HG02840 (cell line): ENCODE results near the gene CD82.
A peak's percentile ranks its signal among the peaks of the same experiment; 100 is the strongest.
"Not testable (repeated sequence)": the region's sequence is repeated elsewhere in the genome, so short reads cannot be mapped to it uniquely, and the experiment has no call there.

Experiments
- ATAC-seq: cut with Tn5 transposase; IDR thresholded peaks from one replicate; pipeline ENCODE4 v1.9.1; 2021; ENCODE audit warnings: mild to moderate bottlenecking, moderate library complexity, moderate number of reproducible peaks; ENCODE audit not compliant: unreplicated experiment, low FRiP score

The CD82 gene

GRCh38 chr11:44533921-44534711, 31.3 kb upstream of the CD82 start:
- no peak for ATAC-seq

DNA sequence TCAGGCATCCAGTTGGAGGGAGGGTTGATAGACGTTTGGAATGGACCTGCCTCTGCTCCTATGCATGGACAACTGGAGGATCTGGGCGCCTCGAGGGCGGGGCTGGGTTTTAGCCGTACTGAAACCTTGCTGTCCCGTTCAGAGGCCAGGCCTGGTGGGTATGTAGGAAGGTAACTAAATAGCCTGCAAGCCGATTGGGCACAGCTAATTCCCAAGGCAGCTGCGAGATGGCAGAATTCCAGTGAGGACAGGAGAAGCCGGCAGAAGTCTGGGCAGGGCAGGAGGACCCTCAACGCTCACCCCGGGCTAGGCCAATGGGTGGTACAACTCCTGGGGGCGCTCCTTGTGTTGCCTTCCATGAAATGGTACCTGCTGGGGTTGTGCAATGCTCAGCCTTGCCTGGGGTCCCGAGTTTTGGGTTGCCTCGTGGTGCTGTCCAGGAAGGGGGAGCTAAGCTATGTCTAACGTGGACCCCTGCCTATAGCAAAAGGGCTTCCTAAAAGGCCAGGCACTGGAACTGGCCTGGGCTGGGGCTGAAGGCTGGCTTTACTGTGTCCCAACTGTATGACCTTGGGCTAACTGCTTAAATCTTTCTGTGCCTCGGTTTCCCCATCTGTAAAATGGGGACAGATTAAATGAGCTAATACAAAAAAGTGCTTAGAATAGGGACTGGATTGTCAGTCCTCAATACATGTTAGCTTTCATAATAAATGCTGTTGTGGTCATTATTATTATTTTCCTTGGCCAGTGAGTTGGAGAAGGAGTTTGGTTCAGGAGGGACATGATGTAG, 30.1 kb upstream of the CD82 start:
- no peak for ATAC-seq

- ATAC-seq: no peak
Observed at GRCh38 chr11:44536788-44537516, 28.5 kb upstream of the CD82 start.

DNA sequence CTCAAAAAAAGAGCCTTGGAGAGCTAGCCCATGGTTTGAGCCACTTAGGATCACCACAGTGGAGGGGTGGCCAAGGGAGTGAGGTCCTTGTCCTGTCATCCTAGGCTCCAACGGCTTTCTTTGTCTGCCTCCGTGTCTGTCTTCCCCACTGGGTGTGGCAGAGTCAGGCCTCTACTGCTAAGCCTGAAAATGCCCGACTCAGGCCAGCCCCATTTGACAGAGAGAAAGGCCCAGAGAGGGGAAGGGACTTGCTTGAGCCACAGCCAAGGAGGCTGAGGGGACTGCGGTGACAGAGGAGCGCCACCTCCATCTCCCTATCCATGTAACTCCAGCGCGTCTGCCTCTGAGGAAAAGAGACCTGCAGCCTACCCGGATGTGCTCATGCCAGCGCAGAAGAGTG, 27.8 kb upstream of the CD82 start:
- ATAC-seq: no peak

- no peak for ATAC-seq
Observed at GRCh38 chr11:44538375-44539054, 26.9 kb upstream of the CD82 start.

DNA sequence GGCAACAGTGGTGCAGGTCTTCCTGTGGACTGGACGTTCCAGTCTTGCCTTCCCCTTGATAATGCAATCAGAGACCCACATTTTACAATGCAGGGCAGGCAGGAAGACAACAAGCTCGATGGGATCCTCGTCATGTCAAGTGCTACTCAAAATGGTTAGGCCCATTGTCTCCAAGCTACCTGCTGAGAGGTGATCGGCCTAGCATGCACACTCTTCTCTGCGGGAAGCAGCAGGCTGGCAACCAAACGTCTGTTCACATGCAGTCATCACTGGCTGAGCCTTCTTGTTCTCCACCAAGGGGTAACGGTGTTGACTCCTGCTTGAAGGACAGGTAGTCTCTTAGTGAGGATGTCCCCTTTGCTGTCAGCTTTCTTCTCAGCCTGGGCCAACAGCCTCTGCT, 25.5 kb upstream of the CD82 start:
- ATAC-seq: no peak

DNA sequence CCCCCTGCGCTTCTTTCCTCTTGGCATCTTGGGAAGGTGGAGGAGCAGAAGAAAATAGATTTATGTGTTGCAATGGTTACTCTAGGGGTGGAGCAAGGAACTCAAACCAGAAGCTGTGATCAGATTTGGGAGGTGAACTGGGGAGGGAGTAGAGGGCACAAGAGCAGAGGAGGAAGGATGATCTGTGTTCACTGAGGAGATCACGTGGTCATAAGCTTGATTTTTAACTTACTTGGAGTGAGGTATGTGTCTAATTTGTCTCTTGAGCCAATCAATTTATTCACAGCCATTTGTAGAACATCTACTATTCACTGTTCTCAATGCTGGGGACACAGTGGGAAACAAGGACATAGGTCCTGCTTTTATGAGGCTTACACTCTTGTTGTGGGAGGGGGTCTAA, 24.8 kb upstream of the CD82 start:
- ATAC-seq: no peak

DNA sequence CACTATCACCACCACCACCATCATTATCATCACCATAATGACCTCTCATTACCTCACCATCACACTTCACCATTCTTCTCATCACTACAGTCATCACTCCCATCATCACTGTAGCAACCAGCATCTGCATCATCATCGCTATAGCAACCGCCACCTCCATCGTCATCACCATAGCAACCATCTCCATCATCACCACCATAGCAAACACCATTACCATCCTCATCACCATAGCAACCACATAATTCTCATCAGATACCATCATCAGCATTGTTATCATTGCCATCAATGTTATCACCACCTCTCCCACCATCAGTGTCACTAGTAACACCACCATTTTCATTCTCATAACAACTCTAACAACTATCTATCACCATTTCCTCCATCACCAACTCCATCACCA, 23.1 kb upstream of the CD82 start:
- no peak for ATAC-seq

DNA sequence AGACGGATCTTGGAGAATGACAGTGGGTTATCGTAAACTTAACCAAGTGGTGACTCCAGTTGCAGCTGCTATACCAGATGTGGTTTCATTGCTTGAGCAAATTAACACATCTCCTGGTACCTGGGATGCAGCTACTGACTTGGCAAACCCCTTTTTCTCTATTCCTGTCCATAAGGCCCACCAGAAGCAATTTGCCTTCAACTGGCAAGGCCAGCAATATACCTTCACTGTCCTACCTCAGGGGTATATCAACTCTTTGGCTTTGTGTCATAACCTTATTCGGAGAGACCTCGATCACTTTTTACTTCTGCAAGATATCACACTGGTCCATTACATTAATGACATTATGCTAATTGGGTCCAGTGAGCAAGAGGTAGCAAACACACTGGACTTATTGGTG, 18.5 kb upstream of the CD82 start:
- ATAC-seq: not testable (repeated sequence)

GRCh38 chr11:44547534-44547933, 17.9 kb upstream of the CD82 start:
- not testable (repeated sequence) for ATAC-seq

- no peak for ATAC-seq
Observed at GRCh38 chr11:44548032-44548695, 17.3 kb upstream of the CD82 start.

GRCh38 chr11:44548961-44549749, 16.3 kb upstream of the CD82 start:
- not testable (repeated sequence) for ATAC-seq

- ATAC-seq: no peak
Observed at GRCh38 chr11:44550123-44550522, 15.3 kb upstream of the CD82 start.

- ATAC-seq: no peak
Observed at GRCh38 chr11:44551456-44552139, 13.9 kb upstream of the CD82 start.

DNA sequence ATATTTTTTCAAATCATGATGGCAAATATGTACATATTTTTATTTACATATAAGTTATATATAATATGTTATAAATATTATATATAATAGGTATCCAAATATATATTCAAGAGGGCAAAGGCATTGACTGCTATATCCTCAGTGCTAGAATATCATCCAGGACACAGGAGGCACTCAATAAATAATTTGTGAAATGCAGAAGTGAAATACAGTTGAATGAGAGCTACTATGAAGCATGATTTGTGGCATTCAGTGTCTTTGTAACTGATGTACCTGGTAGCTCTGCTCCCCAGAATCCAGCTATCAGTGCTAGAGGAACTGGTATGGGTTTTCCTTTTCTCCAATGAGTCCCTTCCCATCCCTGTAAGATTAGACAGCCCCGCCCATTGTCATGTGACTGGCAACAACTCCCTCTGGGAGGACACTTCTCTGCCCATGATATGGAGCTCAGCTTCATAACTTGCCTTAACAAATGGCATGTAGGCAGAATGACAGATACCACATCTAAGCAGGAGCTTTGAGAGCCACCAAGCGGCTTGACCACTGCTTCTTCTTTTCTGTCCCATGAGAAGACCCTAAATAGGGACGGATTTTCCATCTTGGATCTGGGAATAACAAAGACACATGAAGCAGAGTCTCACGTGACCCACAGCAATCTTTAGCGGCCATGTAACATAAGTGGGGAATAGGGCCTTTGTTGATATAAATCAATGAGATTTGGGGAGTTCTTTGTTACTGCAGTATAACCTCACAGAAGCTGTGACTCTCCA, 10.2 kb upstream of the CD82 start:
- no peak for ATAC-seq

- ATAC-seq: peak; percentile 41
Observed at GRCh38 chr11:44556735-44557409, 8.6 kb upstream of the CD82 start.

DNA sequence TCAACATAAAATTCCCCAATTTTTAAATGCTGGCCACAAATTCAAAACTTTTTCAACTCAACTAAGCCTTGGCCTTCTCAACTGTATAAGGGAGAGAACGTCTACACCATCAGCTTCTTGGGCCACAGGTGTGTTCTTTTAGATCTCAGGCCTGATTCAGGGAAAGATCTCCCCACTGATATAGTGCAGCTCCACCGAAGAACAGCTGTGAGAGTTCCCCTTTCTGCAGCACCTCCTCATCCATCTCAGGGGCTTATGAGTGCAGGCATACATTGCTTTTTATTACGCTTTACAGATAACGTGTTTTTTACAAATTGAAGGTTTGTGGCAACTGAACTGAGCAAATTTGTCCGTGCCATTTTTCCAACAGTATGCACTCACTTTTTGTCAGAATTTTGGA, 8.0 kb upstream of the CD82 start:
- no peak for ATAC-seq
